GM12878 (cell line): ENCODE measurements around the gene IQUB.

Source experiments
- CBX5 ChIP-seq: sonication (generic); IDR thresholded peaks from 2 replicates; pipeline ENCODE4 v1.6.1; 2016; ENCODE audit warnings: low read depth, moderate library complexity, mild to moderate bottlenecking, inconsistent platforms
- CREB1 ChIP-seq: IDR thresholded peaks from 2 replicates; pipeline ENCODE4 v1.6.1; 2012; ENCODE audit warnings: low read depth, mild to moderate bottlenecking, inconsistent platforms
- ESRRA ChIP-seq: IDR thresholded peaks from 2 replicates; pipeline ENCODE4 v1.6.1; 2012; ENCODE audit warnings: mild to moderate bottlenecking, low read length, improper control_type of control experiment
- KDM1A ChIP-seq: fragments of 200-600 bp; sonication (generic); IDR thresholded peaks from 2 replicates; pipeline ENCODE4 v1.6.1; 2016; ENCODE audit warnings: borderline replicate concordance
- MXI1 ChIP-seq: fragments of 150-350 bp; IDR thresholded peaks from 2 replicates; pipeline ENCODE4 v1.6.1; 2011; ENCODE audit warnings: low read depth, mild to moderate bottlenecking, inconsistent platforms, low read length, improper control_type of control experiment
- NFIC ChIP-seq: IDR thresholded peaks from 2 replicates; pipeline ENCODE4 v1.6.1; 2012; ENCODE audit warnings: low read depth, mild to moderate bottlenecking, inconsistent platforms, low read length, moderate library complexity
- POLR2AphosphoS5 ChIP-seq: IDR thresholded peaks from 2 replicates; pipeline ENCODE4 v1.6.1; 2011; ENCODE audit warnings: mild to moderate bottlenecking, low read length, inconsistent platforms
- RAD21 ChIP-seq: IDR thresholded peaks from 2 replicates; pipeline ENCODE4 v1.6.1; 2011; ENCODE audit warnings: mild to moderate bottlenecking, low read depth, low read length, moderate library complexity; ENCODE audit not compliant: insufficient read depth
- SMARCA5 ChIP-seq: fragments of 450-650 bp; IDR thresholded peaks from 2 replicates; pipeline ENCODE4 v1.6.1; 2017; ENCODE audit warnings: mild to moderate bottlenecking
- SMC3 ChIP-seq: IDR thresholded peaks from 2 replicates; pipeline ENCODE4 v1.6.1; 2011; ENCODE audit warnings: low read length, improper control_type of control experiment, borderline replicate concordance
- ZNF274 ChIP-seq: IDR thresholded peaks from one replicate; pipeline ENCODE4 v1.8.0; 2011; ENCODE audit not compliant: insufficient read length, insufficient read depth
- TF ChIP-seq, protein P1 (sequence below), 3 experiments: IDR thresholded peaks in 2 of 3; conservative IDR thresholded peaks in 1 of 3; 2 replicates each; pipeline ENCODE4 v1.5.1; 2011; ENCODE audit warnings: low read depth in 3 of 3, low read length in 3 of 3, mild to moderate bottlenecking in 3 of 3, control low read depth in 2 of 3, moderate library complexity in 2 of 3, inconsistent platforms in 1 of 3, mixed read lengths in 1 of 3; ENCODE audit not compliant: control insufficient read depth in 2 of 3, insufficient read depth in 1 of 3; ENCODE audit errors: extremely low read depth in 1 of 3

DNA sequence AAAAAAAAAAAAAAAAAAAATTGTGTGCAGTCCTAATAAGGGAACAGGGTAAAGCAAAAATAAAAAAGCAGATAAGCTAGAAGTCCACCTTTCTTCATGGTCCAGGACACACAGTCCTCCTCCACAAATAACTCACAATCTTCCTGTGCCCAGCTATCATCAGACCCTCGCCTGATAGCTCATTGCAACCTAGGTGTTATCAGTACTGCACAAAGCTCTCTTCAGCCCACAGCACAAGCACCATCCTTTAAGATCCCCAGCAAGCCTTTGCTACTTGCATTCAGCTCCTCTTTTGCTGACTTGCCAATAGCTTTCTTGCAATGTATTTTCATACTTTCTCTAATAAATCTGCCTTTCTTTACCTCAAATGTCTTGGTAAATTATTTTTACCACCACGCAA lies 18.2 kb upstream of the IQUB start:
- TF ChIP-seq SMARCA5 (no peak), RAD21 (no peak), KDM1A (no peak), POLR2AphosphoS5 (no peak), CREB1 (no peak), NFIC (no peak), SMC3 (no peak), ESRRA (no peak), MXI1 (no peak), ZNF274 (no peak), CBX5 (no peak)
- TF ChIP-seq, protein P1, sequence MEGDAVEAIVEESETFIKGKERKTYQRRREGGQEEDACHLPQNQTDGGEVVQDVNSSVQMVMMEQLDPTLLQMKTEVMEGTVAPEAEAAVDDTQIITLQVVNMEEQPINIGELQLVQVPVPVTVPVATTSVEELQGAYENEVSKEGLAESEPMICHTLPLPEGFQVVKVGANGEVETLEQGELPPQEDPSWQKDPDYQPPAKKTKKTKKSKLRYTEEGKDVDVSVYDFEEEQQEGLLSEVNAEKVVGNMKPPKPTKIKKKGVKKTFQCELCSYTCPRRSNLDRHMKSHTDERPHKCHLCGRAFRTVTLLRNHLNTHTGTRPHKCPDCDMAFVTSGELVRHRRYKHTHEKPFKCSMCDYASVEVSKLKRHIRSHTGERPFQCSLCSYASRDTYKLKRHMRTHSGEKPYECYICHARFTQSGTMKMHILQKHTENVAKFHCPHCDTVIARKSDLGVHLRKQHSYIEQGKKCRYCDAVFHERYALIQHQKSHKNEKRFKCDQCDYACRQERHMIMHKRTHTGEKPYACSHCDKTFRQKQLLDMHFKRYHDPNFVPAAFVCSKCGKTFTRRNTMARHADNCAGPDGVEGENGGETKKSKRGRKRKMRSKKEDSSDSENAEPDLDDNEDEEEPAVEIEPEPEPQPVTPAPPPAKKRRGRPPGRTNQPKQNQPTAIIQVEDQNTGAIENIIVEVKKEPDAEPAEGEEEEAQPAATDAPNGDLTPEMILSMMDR (IDR thresholded peaks at IDR 0.05 in 2 of 3, conservative IDR thresholded peaks at IDR 0.05 in 1 of 3; ENCODE audit: control insufficient read depth in 2 of 3, extremely low read depth in 1 of 3, insufficient read depth in 1 of 3, low read depth in 3 of 3, low read length in 3 of 3) = no peak
